Activated naive CD8-positive, alpha-beta T cell treated with anti-CD3 and anti-CD28 coated beads, Interleukin-2, amount 50 U/mL, for 16 hours (primary cell): Measurements from ENCODE around the gene SEC24B.
A peak's percentile ranks its signal among the peaks of the same experiment; 100 is the strongest.
"Not testable (repeated sequence)": the region's sequence is repeated elsewhere in the genome, so short reads cannot be mapped to it uniquely, and the experiment has no call there.

Source experiments
- DNase-seq: peaks from one replicate; pipeline ENCODE4 v3.0.0-alpha.2; 2020; ENCODE audit warnings: low read depth, low spot score

Gene SEC24B

DNA sequence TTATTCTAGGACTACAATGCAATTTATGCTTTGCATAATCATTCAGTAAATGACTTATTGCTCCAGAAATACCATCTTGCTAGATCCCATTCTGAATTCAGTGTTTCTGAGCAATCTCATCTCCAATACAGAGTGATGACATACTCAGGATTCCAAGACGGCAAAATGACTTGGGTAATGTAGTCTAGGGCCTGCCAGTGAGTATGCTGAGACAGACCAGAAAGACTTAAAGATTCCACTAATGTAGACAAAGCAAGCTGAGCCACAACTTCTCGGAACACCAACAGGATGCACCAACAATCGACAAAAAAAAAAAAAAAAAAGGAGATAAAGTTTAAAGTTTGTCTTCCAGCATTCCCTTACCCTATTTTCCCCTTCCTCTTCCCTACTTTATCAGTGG, 919 bp upstream of the SEC24B start:
- no peak for DNase-seq

DNA sequence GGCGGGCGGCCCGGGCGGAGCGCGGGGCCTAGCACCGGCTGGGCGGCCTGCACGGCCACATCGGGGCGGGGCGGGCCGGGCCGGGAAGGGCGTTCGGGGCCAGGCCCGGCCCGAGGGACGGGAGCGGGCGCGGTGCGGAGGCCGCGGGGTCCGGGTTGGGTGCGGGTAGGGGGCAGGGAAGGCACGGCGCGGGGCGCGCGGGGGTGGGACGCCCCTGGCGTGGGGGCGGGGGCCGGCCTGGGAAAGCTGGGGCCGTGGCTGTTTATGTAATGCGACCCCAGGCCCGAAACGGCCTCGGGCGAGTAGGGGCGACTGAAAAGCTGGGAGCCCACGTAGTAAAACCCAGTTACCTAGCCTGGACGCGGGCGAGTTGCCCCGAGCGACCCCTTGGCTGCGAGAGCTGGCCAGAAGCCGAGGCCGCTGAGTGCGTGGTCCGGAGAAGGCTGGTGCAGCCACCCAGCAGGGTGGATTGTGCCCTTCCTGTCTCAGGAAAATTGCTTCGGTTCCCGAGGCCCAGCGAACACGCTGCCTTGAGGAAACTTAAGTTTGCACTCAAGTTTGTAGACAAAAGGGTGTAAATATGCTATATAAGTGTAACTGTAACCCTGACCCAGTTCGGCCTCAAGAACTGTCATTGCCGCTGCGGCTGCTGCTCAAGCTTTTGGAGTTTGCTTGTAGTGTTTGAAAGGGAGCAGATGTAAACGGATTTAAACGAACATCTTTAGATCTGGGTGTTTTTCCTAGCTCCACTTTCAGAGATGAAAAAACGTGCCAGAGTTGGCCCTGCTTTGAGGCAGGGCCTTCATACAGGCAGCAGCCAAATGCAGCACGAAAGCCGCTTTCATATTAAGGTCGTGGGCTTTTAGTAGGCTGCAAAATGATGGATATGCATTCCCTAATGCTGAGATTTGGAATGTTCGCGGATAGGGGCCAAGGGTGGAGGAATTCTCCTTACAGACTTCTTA, 674 bp downstream of the SEC24B start:
- peak; percentile 1 for DNase-seq

DNA sequence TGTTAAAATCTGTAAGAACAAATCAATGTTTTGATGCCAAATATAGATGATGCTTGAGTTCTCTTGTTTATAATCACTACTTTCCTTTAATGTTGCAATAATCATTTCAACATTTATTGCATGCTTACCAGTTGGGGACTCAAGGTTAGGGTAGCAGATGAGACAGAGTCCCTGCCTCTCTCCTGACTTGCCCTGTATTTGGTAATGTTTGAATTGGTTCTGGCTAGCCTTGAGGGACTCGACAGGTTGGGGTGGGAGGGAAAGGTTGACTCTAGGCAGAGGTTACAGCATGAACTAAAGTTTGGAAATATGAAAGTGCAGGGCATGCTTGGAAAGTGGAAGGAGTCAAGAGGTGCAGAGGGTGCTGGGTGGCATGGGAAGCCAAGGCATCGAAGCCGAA, 2.0 kb downstream of the SEC24B start:
- DNase-seq = no peak

DNA sequence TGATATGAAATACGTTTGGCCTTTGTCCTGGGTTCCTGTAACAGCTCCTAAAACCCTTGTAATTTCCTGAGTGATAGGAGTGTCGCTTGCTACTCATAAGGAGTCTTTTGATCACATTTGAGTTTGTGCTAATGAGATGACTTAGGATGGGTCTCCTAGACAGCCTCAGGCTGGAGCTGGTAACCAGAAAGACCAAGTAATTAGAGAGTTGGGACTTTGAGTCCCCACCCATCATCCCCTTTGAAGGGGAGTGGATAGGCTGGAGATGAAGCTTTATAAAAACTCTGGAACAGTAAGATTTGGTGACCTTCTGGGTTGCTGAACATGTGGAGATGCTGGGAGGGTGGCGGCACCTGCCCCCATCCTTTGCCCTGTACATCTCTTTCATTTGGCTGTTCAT, 2.9 kb downstream of the SEC24B start:
- no peak for DNase-seq

DNA sequence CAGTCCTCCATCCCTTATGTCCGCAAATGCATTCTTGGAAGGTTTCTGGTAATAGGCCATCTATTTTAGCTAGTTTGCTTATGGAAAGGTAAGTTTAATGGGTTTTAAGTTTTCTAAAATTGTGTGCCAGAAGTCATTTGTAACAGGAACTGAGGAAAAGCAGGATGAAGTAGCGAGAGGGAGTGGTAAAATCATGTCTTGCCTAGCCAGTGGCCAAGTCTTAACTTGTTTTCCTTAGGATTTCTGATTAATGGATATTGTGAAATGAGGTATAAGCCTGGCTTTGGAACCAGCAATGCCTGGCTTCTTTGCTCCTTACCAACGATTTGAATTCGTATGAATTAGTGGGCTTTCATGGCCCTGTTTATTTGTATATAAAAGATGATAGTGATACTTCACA, 7.3 kb downstream of the SEC24B start:
- no peak for DNase-seq

DNA sequence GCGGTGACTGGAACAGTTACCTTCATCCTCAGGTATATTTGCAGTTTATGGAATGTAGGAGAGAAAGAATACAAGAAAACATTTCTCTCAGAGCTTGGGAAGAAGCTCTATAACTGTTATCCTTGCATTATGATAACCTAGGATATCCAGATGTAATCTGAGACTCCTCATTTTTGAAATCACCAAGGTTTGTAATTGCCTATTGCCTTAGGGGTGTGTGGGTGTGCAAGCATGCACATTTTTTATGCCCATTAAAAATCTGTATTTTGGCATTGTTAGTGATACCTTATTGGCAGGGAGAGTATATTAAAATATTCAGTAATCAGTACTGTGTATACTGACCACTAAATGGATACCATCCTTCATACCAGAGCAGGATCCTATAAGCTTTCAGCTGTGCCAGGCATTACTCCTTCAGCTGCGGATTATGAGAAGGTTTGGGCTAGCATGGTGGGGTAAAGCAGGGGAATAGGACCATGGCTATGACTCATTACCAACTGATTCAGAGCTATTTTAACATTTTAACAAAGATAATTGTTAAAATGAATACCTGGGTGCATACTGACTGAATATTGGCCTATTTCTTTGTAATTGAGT, 8.3 kb downstream of the SEC24B start:
- no peak for DNase-seq

DNA sequence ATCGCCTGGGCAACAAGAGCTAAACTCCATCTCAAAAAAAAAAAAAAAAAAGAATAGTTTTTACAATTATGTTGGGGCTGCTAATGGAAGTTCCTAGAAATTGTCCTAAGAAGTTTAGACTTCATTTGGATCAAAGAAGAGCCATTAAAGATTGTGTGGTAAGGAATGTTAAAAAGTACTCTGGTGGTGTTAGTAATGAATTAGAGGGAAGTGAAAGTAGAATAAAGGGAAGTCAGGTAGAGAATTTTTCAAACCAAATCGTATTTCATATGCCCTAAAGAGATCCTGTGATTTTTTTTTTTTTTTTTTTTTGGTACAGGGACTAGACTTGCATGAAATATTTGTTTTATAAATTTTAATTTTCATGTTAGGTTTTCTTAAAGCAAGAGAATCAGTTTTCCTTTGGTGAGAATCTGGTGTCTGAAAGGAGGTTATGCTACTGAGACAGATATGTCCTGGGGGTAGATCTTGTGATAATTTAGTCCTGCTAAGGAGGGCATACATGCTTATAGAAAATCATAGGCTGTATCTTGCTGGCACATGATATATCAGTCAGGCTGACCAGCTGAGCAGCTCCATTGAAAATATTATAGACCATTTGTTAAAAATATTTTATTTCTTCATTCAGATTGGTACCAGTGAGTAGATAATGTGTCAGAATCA, 10.7 kb downstream of the SEC24B start:
- no peak for DNase-seq

DNA sequence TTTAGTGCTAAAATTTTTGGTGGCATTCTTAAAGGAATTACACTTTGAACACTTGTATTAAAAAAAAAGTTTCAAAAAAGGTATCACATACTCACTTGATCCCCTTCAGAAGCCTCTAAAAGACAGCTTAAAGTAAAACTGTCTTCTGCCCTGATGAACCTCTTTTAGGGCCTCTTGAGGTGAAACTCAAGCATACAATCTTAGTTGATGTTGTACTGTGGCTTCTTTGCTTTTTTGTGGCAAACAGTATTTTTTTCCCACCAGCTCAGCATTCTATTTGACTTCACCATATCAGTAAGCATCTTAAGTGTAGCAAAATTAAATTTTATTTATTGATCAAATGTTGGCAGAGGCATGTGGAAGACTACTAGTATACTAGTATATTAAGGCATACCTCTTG, 13.7 kb downstream of the SEC24B start:
- DNase-seq = no peak

DNA sequence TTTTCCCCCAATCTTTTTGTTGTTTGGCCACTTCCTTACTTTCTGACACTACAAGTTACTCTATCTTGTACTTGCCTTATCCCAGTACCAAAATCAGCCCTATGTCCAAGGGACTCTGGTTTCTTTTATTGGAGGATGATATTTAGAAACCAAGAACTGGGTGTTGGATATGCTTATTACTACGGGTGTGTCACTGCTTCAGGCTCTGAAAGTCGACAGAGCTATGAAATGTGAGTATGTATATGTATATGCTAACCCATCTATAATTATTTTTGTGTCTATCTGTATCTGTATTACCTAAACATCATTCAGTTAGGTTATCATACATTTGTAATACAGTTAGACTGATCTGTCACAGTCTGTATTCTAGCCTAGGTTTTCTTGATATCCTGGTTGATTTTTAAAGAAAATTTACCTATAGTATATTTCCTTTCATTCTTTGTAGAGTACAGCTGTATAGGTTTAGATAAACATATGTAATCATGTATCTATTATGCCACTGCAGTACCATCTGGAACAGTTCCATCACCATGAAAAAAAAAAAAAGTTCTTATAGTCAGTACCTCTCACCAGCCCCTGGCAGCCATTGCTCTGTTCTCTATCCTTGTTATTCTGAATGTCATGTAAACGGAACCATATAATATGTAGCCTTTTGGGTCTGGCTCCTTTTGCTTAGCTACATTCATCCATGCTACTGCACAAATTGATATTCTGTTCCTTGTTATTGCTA, 18.1 kb downstream of the SEC24B start:
- no peak for DNase-seq

DNA sequence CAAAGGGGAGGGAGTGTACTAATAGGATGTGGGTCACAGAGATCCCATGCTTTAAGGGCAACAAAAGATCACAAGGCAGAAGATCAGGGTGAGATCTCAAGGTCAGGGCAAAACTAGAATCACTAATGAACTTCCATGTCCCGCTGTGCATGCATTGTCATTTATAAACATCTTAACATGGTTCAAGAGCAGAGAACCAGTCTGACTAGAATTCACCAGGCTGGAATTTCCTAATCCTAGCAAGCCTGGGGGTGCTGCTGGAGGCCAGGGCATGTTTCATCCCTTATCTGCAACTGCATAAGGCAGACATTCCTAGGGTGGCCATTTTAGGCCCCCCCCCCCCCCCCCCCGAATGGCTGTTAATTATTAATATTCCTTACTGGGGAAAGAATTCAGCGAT, 19.5 kb downstream of the SEC24B start:
- DNase-seq = not testable (repeated sequence)

DNA sequence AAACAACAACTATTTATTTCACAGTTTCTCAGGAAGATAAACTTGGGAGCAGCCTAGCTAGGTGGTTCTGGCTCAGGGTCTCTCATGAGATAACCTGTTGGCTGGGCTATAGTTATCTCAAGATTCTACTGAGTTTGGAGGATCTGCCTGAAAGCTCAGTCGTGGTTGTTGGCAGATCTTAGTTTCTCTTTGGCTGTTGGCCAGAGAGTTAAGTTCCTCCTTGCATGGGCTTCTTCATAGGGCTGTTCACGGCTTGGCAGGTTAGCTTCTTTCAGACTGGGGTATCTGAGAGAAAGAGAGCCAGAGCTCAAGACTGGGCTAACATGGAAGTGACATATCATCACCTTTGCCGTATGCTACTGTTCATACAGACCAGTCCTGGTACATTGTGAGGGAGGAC, 28.7 kb downstream of the SEC24B start:
- DNase-seq = no peak

DNA sequence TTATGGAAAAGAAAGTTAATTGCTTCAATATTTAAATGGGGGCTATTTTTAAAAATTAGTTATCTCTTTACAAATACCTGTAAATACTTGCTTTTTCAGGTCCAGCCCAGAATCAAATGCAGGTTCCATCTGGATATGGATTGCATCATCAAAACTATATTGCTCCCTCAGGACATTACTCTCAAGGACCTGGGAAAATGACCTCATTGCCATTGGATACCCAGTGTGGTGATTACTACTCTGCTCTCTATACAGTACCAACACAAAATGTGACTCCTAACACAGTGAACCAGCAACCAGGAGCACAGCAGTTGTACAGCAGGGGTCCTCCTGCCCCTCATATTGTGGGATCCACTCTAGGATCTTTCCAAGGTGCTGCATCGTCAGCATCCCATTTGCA, 29.2 kb downstream of the SEC24B start:
- no peak for DNase-seq

DNA sequence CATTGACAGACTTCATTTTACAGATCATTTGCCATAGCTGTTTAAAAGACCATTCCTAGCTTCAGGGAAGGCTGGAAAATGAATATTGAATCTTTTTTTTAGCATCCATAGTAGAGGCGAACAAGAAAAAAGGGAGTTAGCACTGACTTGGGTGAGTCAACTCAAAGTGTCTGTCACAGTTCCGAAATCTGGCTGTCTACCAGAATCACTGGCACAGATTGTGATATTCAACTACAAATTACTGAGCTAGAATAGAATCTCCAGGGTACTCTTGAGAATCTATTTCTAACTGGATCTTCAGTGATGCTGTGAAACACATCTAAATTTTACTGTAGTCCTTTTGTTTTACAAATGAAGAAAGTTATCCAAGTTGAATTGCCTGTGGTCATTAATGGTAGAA, 31.5 kb downstream of the SEC24B start:
- no peak for DNase-seq

DNA sequence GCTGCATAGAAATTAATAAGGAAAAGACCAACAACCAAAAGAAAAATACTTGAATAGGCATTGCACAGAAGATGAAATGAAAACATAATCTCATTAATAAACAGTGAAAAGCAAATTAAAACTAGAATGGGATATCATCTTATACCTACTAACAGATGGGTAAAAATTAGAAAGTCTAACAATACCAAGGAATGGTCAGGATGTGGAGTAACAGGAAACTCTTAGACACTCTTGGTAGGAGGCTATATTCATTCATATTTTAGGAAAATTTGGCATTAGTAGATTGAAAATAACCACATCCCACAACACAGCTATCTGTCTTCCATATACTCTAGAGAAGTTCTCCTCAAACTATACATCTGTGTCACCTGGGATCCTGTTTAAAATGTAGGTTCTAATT, 36.3 kb downstream of the SEC24B start:
- no peak for DNase-seq

DNA sequence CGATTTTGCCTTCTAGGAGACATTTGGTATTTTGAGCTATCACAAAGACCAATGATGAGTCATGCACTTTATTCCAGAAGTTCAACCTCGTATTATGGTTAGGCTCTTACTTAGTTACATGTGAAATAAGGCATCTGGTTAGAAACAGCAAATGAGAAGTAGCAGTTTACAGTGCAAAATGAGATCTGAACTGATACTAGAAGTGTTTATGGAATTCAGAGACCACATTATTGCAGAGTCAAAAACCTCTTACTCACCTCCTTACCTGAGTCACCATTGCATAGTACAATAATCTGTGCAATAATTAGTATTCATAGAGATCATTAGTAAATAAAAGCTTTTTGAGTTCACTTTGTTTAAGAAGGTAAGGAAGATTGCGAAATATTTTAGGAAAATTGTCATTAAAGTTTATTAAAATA, 38.7 kb downstream of the SEC24B start:
- DNase-seq = no peak

DNA sequence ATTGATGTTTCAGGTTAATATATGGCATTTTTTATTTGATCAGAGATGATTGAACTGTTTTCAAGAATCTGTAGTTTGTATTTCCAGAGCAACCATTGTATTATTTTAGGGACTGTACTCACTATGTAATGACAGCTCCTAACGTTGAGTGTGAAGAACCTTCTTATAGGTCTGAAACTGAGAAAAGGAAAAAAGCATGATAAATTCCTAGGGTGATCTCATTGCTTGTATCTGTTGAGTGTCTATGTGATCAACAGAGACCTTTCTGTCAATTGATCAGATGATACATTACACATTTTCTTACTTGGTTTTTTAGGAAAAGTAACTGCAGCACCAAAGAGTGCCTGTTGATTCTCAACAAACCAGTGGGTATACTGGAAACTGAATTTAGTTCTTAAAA, 40.2 kb downstream of the SEC24B start:
- no peak for DNase-seq

DNA sequence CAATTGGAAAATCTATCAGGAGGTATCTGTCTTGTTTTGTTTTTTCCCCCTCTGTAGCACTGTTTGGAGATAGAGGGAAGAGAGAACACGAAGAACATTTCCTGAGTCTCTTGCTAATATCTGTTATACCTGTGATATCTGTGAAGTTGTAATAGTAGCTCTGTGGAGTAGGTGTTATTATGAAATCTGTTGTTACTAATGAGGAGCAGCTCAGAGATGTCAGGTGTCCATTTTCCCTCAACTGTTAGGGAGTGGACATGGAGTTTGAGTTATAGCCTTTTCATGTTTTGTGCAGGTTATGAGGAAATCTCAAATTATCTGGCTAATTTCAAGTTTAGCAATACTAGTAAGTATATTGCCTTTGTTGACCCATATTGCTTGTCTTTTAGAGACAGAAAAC, 52.4 kb downstream of the SEC24B start:
- no peak for DNase-seq

DNA sequence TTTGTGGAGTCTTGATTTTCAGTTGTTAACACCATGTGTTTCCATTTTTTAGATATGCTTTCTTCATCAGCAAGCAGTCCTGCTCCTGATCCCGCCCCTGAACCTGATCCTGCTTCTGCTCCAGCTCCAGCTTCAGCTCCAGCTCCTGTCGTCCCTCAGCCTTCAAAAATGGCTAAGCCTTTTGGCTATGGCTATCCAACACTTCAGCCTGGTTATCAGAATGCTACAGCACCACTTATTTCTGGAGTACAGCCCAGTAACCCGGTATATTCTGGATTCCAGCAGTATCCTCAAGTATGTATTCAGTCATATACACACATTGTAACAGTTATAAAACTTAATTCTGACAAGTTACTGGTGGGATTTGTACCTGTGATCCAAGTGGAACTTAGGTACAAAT, 60.9 kb downstream of the SEC24B start:
- no peak for DNase-seq

DNA sequence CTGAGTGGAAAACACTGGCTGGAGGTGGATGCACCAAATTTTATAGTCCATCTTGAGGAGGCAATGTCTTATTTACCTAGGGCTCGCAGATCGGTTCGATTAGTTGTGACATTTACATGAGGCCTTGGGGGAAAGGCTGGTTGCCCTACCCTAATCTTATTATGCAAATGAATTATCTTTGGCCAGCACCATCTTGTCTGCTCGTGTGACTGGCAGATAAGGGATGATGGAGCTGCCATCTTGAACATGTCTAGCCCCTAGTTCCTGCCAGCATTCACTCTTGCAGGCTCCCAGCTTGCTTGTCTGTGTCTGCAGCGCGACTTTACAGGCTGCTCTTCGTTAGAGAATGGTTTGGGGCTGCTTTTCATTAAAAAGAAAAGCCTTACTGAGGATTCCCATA, 61.9 kb downstream of the SEC24B start:
- DNase-seq = no peak

DNA sequence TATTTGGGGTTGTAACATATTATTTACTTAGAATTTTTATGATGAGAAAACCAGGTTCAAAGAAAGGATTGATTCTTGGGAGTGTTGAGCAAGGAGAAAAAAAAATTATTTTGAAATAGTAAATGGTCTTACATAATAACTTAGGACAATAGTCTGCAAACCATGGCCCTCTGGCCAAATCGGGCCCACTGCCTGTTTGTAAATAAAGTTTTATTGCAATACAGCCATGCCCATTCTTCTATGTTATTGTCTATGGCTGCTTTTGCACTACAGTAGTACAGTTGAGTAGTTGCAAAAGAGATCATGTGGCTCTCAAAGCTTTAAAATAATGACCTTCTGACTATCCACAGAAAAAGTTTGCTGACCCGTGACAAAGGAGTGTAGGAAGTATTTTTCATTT, 63.3 kb downstream of the SEC24B start:
- DNase-seq = no peak

DNA sequence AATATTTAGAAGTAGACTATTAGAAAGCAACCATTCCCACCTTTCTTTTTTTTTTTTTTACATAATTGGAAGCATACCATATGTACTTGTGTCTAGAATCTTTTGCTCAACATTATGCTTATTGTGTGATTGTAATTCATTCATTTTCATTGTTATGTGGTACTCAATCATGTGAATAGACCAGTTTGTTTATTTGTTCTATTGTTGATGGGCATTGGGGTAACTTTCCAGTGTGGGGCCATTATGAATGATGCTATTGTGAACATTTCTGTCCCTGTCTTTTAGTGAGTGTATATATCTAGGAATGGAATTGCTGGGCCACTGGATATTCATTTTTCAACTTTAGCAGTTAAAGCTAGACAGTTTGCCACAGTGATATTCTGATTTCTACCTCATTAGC, 63.9 kb downstream of the SEC24B start:
- no peak for DNase-seq

DNA sequence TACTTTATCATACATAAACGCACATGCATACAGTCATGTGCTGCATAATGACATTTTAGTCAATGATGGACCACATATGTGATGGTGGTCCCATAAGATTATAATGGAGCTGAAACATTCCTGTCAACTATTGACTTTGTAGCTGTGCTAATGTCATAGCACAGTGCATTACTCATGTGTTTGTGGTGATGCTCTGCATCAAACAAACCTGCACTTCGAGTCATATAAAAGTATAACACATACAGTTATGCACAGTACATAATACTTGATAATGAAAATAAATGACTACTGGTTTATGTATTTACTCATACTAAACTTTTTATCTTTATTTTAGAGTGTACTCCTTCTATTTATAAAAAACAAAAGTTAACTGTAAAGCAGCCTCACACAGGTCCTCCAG, 65.9 kb downstream of the SEC24B start:
- no peak for DNase-seq
